Chondrocyte (in vitro differentiated cells): ENCODE data around the gene SPRYD7. TPM values are rescaled to one million over a fixed set of nuclear protein-coding genes. Genes with fewer than 3 reads are reported as not detected.

Experiments
- DNase-seq: peaks from one replicate; pipeline ENCODE4 v3.0.0; 2021; ENCODE audit warnings: mixed read lengths, low spot score
- H3K27ac Mint-ChIP-seq: one replicate; pipeline ENCODE4 v1.8.0; 2021; ENCODE audit warnings: mild to moderate bottlenecking, moderate library complexity, mixed read lengths; ENCODE audit not compliant: unreplicated experiment
- H3K27me3 Mint-ChIP-seq: 2 replicates; pipeline ENCODE4 v1.8.0; 2021; ENCODE audit warnings: low read depth, mixed read lengths
- H3K36me3 Mint-ChIP-seq: 2 replicates; pipeline ENCODE4 v1.8.0; 2021; ENCODE audit warnings: low read depth, mixed read lengths
- H3K4me1 Mint-ChIP-seq: 2 replicates; pipeline ENCODE4 v1.8.0; 2021; ENCODE audit warnings: low read depth, mild to moderate bottlenecking, mixed read lengths
- H3K4me3 Mint-ChIP-seq: one replicate; pipeline ENCODE4 v1.8.0; 2021; ENCODE audit warnings: mild to moderate bottlenecking, moderate library complexity, mixed read lengths; ENCODE audit not compliant: unreplicated experiment
- H3K9me3 Mint-ChIP-seq: 2 replicates; pipeline ENCODE4 v1.8.0; 2021; ENCODE audit warnings: low read depth, mixed read lengths
- CTCF ChIP-seq: fragments of 200-600 bp; sonication (generic); IDR thresholded peaks from 2 replicates; pipeline ENCODE4 v1.5.0; 2021; ENCODE audit warnings: antibody characterized with exemption, mild to moderate bottlenecking, moderate library complexity
- total RNA-seq: library from RNA; stranded (reverse); gene quantifications from 3 replicates; pipeline ENCODE4 v1.2.1, GENCODE V29; 2021

SPRYD7 gene
- total RNA-seq, 1 donor from 2014 or later = 7.5 TPM

DNA sequence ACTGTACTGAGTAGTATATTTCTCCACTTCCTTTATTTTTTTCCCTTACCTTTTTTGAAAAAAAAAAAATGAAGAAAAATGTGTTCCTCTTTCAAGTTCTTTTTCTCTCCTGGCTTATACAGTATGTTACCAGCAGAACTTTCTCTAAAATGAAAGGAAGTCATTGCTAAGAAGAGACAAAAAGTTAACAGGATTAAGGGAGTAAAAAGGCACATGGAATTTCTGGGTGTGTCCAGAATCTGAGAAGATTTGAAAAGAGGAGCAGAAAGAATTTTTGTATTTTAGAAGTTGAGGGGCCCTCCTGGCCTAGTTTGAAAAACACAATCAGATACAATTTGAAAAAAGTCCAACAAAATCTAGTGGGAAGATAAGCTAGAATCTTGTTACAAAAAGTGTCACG lies 39.7 kb upstream of the SPRYD7 start:
- Mint-ChIP-seq H3K27me3 (no peaks in the 10 kb centered on the region), H3K9me3 (no peaks in the 10 kb centered on the region), H3K4me3 (no peak overlapping the region), H3K27ac (no peak overlapping the region), H3K4me1 (peaks cover 2% of the 10 kb centered on the region), H3K36me3 (no peaks in the 10 kb centered on the region)
- DNase-seq = no peak
- no peak for TF ChIP-seq CTCF

GRCh38 chr13:49972709-49973108 lies 36.6 kb upstream of the SPRYD7 start:
- Mint-ChIP-seq H3K36me3 (no peaks in the 10 kb centered on the region), H3K4me3 (no peak overlapping the region), H3K27ac (peak overlapping the region; percentile 51), H3K4me1 (peaks cover 2% of the 10 kb centered on the region), H3K27me3 (no peaks in the 10 kb centered on the region), H3K9me3 (no peaks in the 10 kb centered on the region)
- TF ChIP-seq CTCF = no peak
- DNase-seq = no peak

DNA sequence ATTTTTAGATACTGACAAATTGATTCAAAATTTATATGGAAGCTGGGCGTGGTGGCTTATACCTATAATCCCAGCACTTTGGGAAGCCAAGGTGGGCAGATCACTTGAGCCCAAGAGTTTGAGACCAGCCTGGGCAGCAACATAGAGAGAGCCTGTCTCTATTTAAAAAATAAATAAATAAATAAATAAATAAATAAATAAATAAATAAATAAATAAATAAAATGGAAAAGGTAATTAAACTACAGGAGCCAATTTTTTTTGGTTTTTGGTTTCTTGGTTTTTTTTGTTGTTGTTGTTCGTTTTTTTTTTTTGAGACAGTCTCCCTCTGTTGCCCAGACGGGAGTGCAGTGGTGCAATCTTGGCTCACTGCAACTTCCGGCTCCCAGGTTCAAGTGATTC lies 31.3 kb upstream of the SPRYD7 start:
- Mint-ChIP-seq H3K4me3 (no peak overlapping the region), H3K36me3 (peaks cover 24% of the 10 kb centered on the region), H3K9me3 (peaks cover 30% of the 10 kb centered on the region), H3K4me1 (no peaks in the 10 kb centered on the region), H3K27ac (no peak overlapping the region), H3K27me3 (no peaks in the 10 kb centered on the region)
- DNase-seq = no peak
- TF ChIP-seq CTCF = no peak

- Mint-ChIP-seq H3K4me1 (peaks cover 7% of the 10 kb centered on the region), H3K27ac (no peak overlapping the region), H3K4me3 (no peak overlapping the region), H3K27me3 (no peaks in the 10 kb centered on the region), H3K9me3 (peaks cover 20% of the 10 kb centered on the region), H3K36me3 (peaks cover 22% of the 10 kb centered on the region)
- DNase-seq = no peak
- TF ChIP-seq CTCF = no peak
These were observed 22.2 kb upstream of the SPRYD7 start for GRCh38 chr13:49958321-49958720.

GRCh38 chr13:49956131-49956530 lies 20.0 kb upstream of the SPRYD7 start:
- H3K27me3 Mint-ChIP-seq = no peaks in the 10 kb centered on the region
- peaks cover 12% of the 10 kb centered on the region for H3K9me3 Mint-ChIP-seq
- H3K36me3 Mint-ChIP-seq = peaks cover 12% of the 10 kb centered on the region
- no peak for DNase-seq
- H3K27ac Mint-ChIP-seq = no peak overlapping the region
- no peak for TF ChIP-seq CTCF
- H3K4me1 Mint-ChIP-seq = peaks cover 7% of the 10 kb centered on the region
- no peak overlapping the region for H3K4me3 Mint-ChIP-seq
